Calu3 (cell line): ENCODE measurements around the gene KCNJ14. TPM values are rescaled to one million over a fixed set of nuclear protein-coding genes. Genes with fewer than 3 reads are reported as not detected.

Experiments
- BruUV-seq: library from RNA; stranded (reverse); fragments of 400-500 nt; replicated peaks from 2 replicates; lab custom pipeline; 2021; lab: Mats Ljungman, UMichigan
- CTCF ChIA-PET: fragments of 300-600 bp; sonication (Branson Sonifier 250); formaldehyde crosslinking; loops from one replicate; lab custom pipeline; 2022; ENCODE audit warnings: antibody characterized with exemption; lab: Charles Lee
- DNase-seq: peaks from one replicate; pipeline ENCODE4 v3.0.0; 2022
- H3K27ac Mint-ChIP-seq: one replicate; pipeline ENCODE4 v1.8.0; 2022; ENCODE audit warnings: mixed read lengths; ENCODE audit not compliant: unreplicated experiment
- H3K27me3 Mint-ChIP-seq: one replicate; pipeline ENCODE4 v1.8.0; 2022; ENCODE audit warnings: mixed read lengths; ENCODE audit not compliant: unreplicated experiment
- H3K36me3 Mint-ChIP-seq: one replicate; pipeline ENCODE4 v1.8.0; 2022; ENCODE audit warnings: mild to moderate bottlenecking, moderate library complexity, mixed read lengths; ENCODE audit not compliant: insufficient read depth, unreplicated experiment
- H3K4me1 Mint-ChIP-seq: one replicate; pipeline ENCODE4 v1.8.0; 2022; ENCODE audit warnings: mild to moderate bottlenecking, low read depth, mixed read lengths; ENCODE audit not compliant: unreplicated experiment
- H3K4me3 Mint-ChIP-seq: one replicate; pipeline ENCODE4 v1.8.0; 2022; ENCODE audit warnings: mild to moderate bottlenecking, low read depth, moderate library complexity, mixed read lengths; ENCODE audit not compliant: unreplicated experiment
- H3K9me3 Mint-ChIP-seq: one replicate; pipeline ENCODE4 v1.8.0; 2022; ENCODE audit warnings: low read depth, mixed read lengths; ENCODE audit not compliant: unreplicated experiment
- intact Hi-C: fragments of 100-400 bp; cut with micrococcal nuclease; formaldehyde crosslinking; loops from one replicate; pipeline ENCODE4 v1.10.0; 2022; ENCODE audit not compliant: unreplicated experiment
- total RNA-seq: library from RNA; stranded (reverse); gene quantifications from 2 replicates; pipeline ENCODE4 v1.2.3, GENCODE V29; 2022
- TF ChIP-seq, protein P1 (sequence below): fragments of 200-600 bp; IDR thresholded peaks from one replicate; pipeline ENCODE4 v1.8.0; 2022; ENCODE audit warnings: antibody characterized with exemption; ENCODE audit not compliant: unreplicated experiment

The KCNJ14 gene
- total RNA-seq, 1 experiment from 2014 or later, result 9.9 TPM

DNA sequence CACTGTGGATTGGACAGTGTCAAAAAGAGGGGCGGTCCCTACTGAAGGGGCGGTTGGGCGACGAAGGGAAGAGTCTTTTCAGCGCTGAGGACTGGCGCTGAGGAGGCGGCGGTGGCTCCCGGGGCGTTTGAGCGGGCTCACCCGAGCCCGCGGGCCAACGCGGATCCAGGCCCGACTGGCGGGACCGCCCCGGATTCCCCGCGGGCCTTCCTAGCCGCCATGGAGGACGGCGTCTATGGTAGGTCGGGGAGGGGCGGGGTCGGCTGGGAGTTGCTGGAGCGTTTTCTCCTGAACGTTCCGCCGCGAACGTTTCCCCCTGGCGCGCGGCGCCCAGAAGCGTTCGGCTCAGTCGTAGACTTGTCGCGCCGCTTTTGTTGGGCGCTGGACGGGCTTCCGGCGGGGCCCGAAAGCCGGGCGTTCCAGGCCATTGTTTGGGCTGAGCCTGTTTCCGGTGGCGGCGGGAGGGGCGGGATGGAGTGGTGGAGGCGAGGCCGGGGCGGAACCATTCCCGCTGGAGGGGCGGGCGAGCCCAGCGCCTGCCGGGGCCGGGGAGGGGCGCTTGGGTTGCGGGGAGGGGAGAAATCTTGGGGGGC is 14.0 kb downstream of the KCNJ14 start, which contains the start of gene CYTH2:
Gene CYTH2, plus strand, starts transcription at position 81 of the 593 bp plus-strand sequence. Its CDS starts 139 bp downstream, at position 220.
- TF ChIP-seq, protein P1, sequence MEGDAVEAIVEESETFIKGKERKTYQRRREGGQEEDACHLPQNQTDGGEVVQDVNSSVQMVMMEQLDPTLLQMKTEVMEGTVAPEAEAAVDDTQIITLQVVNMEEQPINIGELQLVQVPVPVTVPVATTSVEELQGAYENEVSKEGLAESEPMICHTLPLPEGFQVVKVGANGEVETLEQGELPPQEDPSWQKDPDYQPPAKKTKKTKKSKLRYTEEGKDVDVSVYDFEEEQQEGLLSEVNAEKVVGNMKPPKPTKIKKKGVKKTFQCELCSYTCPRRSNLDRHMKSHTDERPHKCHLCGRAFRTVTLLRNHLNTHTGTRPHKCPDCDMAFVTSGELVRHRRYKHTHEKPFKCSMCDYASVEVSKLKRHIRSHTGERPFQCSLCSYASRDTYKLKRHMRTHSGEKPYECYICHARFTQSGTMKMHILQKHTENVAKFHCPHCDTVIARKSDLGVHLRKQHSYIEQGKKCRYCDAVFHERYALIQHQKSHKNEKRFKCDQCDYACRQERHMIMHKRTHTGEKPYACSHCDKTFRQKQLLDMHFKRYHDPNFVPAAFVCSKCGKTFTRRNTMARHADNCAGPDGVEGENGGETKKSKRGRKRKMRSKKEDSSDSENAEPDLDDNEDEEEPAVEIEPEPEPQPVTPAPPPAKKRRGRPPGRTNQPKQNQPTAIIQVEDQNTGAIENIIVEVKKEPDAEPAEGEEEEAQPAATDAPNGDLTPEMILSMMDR, result no peak
- H3K36me3 Mint-ChIP-seq, result peaks cover 82% of the 10 kb centered on the region
- DNase-seq, result peak; percentile 92
- H3K27me3 Mint-ChIP-seq, result no peaks in the 10 kb centered on the region
- CTCF ChIA-PET, result interaction anchor here (0.9 to 1.3 kb wide), 4 partner anchors 18 to 78 kb away, joined by 3 to 5 read pairs (median 3); partner anchors contain the start of gene KDELR1
- intact Hi-C loops, result no loop called here
- H3K27ac Mint-ChIP-seq, result peak within 1 kb of the TSS; percentile 98
- H3K4me3 Mint-ChIP-seq, result peak within 1 kb of the TSS; percentile 80
- peaks cover 11% of the 10 kb centered on the region for H3K4me1 Mint-ChIP-seq
- BruUV-seq, result no TSS peak
- no peaks in the 10 kb centered on the region for H3K9me3 Mint-ChIP-seq

DNA sequence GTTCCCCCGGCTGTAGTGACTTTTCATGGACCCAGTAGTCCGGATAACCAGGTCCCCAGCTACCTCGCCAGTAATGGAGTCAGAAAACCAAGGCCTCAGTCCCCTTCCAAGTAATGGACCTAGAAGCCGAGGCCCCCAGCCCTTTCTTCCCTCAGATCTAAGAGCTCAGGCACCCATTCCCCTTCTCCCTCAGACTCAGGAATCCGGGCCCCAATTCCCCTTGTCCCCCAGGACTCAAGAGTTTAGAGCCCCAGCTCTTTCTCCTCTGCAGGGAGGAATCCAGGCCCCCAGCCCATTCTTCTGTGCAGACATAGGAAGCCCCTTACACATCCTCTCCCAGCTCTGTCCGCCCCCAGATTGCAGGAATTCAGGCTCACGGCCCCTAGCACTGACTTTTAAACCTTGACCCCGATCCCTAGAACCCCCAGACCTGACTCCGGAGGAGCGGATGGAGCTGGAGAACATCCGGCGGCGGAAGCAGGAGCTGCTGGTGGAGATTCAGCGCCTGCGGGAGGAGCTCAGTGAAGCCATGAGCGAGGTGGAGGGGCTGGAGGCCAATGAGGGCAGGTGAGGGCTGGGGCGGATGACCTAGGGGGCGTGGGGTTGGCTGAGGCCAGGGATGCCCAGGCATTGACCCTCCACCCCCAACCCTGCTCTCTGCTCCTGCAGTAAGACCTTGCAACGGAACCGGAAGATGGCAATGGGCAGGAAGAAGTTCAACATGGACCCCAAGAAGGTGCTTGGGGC is 14.7 kb downstream of the KCNJ14 start:
- Mint-ChIP-seq H3K36me3 (peaks cover 78% of the 10 kb centered on the region), H3K27me3 (no peaks in the 10 kb centered on the region), H3K9me3 (no peaks in the 10 kb centered on the region), H3K4me1 (peaks cover 11% of the 10 kb centered on the region), H3K27ac (peak overlapping the region; percentile 98), H3K4me3 (peak overlapping the region; percentile 80)
- DNase-seq, result no peak
- CTCF ChIA-PET, result interaction anchor here (0.5 to 1.3 kb wide), 5 partner anchors 18 to 79 kb away, joined by 3 to 5 read pairs (median 3); partner anchors contain the start of gene KDELR1
- TF ChIP-seq, protein P1, result no peak
- BruUV-seq, result no TSS peak
- intact Hi-C loops, result no loop called here

DNA sequence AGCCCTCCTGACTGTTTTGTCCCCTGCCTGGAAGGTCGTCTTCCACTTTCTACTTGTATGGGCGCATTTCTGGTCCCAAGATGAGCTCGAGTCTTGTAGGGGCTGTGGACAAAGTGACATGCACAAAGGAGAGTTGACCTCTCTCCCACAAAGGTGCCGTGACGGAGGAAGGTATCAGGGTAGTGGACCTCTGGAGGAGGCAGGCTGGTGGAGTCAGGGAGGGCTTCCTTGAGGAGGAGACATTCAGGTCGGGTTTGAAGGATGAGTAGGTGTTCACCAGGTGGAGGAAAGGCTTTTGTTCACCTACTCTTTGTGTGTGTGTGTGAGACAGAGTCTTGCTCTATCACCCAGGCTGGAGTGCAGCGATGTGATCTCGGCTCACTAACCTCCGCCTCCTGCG is 15.5 kb downstream of the KCNJ14 start:
- no peaks in the 10 kb centered on the region for H3K27me3 Mint-ChIP-seq
- DNase-seq, result no peak
- H3K9me3 Mint-ChIP-seq, result no peaks in the 10 kb centered on the region
- intact Hi-C loops, result no loop called here
- peak overlapping the region; percentile 80 for H3K4me3 Mint-ChIP-seq
- CTCF ChIA-PET, result interaction anchor here (1.3 kb wide), 1 partner anchor 17 kb away, joined by 3 read pairs; no protein-coding TSS in a partner anchor
- peaks cover 80% of the 10 kb centered on the region for H3K36me3 Mint-ChIP-seq
- TF ChIP-seq, protein P1, result no peak
- peaks cover 11% of the 10 kb centered on the region for H3K4me1 Mint-ChIP-seq
- peak overlapping the region; percentile 50 for H3K27ac Mint-ChIP-seq
- no TSS peak for BruUV-seq

DNA sequence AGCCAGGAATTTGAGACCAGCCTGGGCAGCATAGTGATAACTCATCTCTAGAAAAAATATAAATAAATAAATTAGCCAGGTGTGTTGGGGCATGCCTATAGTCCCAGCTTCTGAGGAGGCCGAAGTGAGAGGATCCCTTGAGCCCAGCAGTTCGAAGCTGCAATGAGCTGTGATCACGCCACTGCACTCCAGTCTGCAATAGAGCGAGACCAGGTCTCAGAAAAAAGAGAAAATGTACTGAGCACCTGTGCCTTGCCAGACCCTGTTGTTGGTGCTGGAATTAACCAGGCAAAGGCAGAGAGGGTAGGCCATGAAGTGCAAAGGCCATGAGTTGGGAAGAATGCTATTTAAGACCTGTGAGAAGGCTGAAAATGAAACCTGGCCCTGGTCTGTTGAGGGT is 16.5 kb downstream of the KCNJ14 start:
- no peak for DNase-seq
- H3K27ac Mint-ChIP-seq, result peak overlapping the region; percentile 47
- intact Hi-C loops, result no loop called here
- no peaks in the 10 kb centered on the region for H3K9me3 Mint-ChIP-seq
- H3K27me3 Mint-ChIP-seq, result no peaks in the 10 kb centered on the region
- BruUV-seq, result no TSS peak
- peaks cover 11% of the 10 kb centered on the region for H3K4me1 Mint-ChIP-seq
- peaks cover 85% of the 10 kb centered on the region for H3K36me3 Mint-ChIP-seq
- CTCF ChIA-PET, result no interaction called here
- H3K4me3 Mint-ChIP-seq, result no peak overlapping the region
- TF ChIP-seq, protein P1, result no peak
